Stimulated activated CD8-positive, alpha-beta memory T cell treated with anti-CD3 and anti-CD28 coated beads, Interleukin-15, amount 100 ng/mL, for 24 hours (primary cell): ENCODE measurements around the gene ALPK3.

ENCODE experiments used
- DNase-seq: peaks from one replicate; pipeline ENCODE4 v3.0.0-alpha.2; 2020; ENCODE audit warnings: low read depth

Gene ALPK3

DNA sequence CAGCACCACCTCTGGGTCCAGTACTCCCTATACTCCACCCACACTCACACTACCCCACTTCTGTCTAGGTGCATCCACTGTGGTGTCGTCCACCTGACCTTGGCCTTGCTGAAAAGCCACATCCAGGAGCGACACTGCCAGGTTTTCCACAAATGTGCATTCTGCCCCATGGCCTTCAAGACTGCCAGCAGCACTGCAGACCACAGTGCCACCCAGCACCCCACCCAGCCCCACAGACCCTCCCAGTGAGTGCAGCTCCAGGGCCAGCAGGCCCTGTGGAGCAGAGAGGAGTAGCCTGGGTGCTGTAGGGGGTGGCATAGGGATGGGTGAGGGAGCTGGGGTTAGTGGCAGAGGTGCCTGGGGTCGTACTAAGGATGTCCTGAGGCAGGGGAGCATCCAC is 19.4 kb upstream of the ALPK3 start:
- no peak for DNase-seq

DNA sequence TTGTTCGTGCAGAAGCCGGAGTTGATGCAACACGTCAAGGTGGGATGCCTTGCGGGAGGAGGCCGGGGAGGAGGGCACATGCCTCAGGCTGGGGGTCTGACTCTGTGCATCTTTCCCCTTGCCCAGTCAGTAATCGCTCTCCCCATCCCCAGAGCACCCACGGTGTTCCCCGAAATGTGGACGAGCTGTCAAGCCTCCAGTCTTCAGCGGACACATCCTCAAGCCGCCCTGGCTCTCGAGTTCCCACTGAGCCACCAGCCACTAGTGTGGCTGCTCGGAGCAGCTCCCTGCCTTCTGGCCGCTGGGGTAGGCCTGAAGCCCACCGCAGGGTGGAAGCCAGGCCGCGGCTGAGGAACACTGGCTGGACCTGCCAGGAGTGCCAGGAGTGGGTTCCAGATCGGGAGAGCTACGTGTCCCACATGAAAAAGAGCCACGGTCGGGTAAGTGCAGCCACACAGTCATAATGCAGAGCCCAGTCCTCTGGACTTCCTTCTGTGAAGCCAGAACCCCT is 18.7 kb upstream of the ALPK3 start:
- no peak for DNase-seq

DNA sequence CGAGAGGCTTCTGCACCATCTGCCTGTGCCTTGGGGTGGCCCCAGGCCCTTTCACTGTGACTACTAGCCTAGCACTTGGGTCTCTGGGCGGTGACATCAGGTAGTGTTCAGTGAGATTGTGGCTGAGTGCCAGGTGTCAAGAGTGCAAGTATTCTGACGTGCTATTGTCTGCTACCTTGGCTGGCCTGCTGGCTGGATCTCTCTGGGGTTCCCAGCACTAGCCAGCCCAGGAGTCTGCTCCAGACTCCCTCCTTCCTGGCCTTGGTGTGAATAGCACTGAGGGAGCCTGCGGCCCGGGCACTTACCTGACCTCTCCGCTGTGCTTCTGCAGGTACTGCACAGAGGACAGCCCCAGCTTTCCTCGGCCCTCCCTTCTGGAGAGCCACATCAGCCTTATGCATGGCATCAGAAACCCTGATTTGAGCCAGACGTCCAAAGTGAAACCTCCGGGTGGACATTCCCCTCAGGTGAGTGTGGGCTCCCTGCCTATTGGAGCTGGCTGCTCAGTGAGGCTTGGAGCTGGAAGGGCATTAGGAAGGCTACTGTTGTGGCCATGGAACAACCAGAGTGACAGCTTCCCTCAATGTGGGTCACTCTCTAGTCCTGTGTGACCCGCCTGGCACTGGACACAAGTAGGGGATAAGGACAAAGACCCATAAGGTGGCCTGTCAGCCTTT is 17.5 kb upstream of the ALPK3 start:
- DNase-seq, result no peak

DNA sequence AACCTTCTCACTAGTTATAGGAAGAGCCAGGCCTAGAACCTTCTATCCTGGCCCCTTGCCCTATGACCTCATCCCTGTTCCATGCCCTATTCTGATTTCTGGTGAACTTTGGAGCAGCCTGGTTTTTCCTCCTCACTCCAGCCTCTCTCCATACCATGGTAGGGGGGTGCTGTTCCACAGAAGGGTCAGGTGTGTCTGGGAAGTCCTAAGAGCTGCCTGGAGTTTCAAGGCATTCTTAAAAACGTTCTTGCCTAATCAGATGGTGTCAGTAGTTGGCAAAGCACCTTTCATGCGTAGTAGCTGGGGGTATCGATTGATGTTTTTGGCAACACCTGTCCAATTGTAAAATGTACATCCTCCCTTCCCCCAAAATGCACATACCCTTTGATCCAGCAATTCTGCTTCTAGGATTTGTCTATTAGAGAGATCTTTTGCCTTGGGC is 16.8 kb upstream of the ALPK3 start:
- no peak for DNase-seq

GRCh38 chr15:84804005-84804900 is 12.9 kb upstream of the ALPK3 start:
- no peak for DNase-seq

- no peak for DNase-seq
Observed at GRCh38 chr15:84805221-84805620, 11.9 kb upstream of the ALPK3 start.

DNA sequence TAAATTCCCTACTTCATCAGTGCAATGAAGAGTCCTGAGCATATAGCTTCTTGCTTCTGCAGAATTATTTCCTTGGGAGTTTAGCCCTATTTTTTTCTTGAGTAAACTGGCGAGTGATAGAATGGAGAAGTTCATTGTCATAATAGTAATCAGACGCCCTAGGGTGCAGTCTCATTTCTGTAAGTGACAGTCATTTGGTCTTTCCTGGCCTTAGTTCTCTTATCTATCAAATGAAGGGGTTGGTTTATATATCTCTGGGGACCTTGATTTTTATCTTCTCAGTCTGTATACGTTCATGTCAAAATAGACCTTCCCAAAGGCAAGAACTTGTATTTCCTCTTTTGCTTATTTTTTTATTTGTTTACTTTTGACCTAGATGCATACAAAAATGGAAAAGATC is 9.9 kb upstream of the ALPK3 start:
- no peak for DNase-seq

- DNase-seq, result no peak
Observed at GRCh38 chr15:84810073-84810840, 6.9 kb upstream of the ALPK3 start.

DNA sequence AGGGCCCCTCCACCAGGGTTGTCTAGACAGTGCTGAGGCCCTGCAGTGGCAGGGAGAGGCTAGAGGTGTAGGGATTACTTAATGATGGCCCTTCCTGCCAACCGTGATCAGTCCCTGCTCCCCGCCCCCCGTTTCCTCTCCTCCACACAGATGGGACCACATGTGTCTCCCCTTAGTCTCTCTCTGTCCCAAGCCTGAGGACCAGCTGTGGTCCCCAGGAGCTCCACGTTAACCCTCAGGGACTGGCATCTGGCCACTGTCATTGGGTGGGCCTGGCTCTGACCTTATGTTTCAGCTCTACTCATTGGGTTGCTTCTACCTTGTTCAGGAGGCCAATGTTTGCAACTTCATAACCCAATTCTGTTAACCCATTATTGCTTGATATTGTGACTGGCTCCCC is 6.0 kb upstream of the ALPK3 start:
- no peak for DNase-seq

- no peak for DNase-seq
Observed at GRCh38 chr15:84811828-84812227, 5.3 kb upstream of the ALPK3 start.

GRCh38 chr15:84812842-84813241 is 4.3 kb upstream of the ALPK3 start:
- no peak for DNase-seq

DNA sequence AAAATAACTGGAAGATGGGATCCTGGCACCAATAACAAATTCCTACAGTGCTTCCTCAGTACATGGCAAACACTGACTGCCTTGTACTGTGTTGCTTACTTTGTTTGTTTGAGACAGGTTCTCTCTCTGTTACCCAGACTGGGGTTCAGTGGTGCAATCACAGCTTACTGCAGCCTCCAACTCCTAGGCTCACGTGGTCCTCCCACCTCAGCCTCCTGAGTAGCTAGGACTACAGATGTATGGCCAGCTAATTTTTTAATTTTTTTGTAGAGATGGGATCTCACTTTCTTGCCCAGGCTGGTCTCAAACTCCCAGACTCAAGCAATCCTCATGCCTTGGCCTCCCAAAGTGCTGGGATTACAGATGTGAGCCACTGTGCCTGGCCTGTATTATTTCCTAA is 3.7 kb upstream of the ALPK3 start:
- no peak for DNase-seq

- no peak for DNase-seq
Observed at GRCh38 chr15:84813931-84814330, 3.2 kb upstream of the ALPK3 start.

- DNase-seq, result no peak
Observed at GRCh38 chr15:84814916-84815315, 2.2 kb upstream of the ALPK3 start.

GRCh38 chr15:84817466-84818081 is 418 bp downstream of the ALPK3 start:
- DNase-seq, result no peak

DNA sequence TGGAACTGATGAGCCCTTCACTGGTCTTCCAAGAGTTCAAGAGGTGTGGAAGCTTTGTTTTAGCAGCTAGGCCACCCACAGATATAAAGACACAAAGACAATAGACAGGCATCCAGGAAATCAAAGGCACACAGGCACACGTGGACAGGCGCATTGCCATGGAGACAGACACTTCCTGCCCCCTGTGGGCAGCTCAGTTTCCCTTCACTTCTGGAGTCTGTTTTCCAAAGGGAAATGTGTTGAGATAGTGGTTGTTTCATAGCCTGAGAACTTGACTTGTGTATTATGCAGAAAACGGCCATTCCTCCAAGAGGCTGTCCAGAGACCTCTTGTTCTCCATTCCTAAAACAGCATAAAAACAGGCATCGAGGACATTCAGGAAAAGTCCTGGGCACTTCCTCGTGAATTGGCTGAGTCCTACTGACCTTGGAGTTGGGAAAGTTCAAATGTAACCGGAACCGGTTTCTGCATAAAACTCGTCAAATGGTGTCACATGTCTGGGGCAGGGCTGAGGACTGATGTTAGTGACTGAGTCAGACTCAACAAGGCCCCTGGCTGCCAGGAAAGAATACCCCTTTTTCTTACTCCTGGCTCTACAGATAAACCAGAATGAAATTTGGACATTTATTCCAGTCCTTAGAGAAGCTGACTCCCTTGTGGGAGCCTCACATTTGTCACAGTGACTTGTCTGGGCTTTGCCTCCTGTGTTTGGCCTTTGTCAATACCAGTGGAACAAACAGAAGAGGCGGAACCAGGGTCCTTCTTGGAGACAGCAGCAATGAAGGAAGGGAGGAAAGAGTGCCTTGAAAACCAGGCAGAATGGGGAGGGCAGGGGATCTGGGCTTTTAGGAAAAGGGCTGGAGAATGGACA is 1.3 kb downstream of the ALPK3 start:
- DNase-seq, result no peak

DNA sequence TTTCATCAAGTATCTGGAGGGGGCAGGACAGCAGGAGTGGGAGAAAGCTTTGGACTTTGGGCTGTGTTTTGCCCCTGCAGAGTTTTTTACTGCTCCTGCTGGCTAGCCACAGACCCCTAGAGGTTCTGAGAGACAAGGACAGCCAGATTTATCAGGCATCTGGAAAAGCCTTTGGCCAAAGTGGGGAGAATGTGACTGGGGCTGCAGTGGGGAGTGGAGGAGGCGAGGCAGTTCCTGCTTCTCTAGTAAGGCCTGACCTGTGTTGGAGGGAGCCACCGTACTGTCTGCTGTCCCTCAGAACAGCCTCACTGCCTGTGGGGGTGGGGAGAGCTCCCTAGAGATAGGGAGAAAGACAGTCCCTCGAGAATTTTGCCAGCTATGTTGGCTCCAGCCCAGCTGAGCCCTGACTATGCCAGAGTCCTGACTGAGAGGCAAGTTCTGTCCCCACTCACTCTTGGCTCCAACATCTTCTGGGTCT is 2.2 kb downstream of the ALPK3 start:
- DNase-seq, result no peak

DNA sequence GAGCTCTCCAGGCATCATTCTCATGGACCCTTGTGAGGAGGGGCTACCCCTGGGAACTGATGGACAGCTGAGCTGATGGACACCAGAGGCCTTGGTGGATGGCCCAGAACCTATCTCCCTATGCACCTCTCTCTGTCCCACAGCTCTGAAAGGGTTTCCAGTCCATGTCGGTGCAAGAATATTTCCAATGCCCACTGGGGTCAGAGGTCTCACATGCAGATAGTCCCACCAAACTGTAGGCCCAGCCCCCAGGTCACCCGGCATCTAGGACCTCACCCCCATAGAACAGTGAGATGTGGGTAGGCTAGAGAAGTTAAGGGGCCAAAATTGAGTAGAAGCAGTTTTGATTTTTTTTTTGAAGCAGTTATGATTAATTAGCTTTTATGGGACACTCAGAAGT is 2.6 kb downstream of the ALPK3 start:
- no peak for DNase-seq

GRCh38 chr15:84821501-84822021 is 4.4 kb downstream of the ALPK3 start:
- DNase-seq, result no peak

GRCh38 chr15:84822653-84823281 is 5.6 kb downstream of the ALPK3 start:
- no peak for DNase-seq
